T1000 (cell line): ENCODE data around the gene TLL2.

Source experiments
- DNase-seq: peaks from one replicate; lab custom pipeline; 2025; ENCODE audit warnings: mixed read lengths; lab: John Stamatoyannopoulos, UW

Gene TLL2

DNA sequence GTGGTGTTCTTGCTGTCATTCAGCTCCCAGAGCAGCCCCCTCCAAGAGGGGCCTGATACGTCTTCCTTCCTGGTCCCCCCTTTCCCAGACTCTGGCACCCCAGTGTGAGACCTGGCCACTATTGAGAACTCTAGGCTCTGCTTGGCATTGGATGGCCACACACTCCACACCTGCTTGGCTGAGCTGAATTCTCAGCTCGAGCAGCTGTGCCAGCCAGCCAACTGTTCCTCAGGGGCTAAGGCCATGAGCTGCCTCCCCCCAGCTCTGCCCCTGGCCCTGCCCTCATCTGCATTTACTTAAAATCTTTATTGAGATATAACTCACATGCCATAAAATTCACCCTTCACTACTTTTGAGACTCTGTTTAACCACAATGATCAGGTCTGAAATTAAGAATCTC is 6.7 kb downstream of the TLL2 start:
- no peak for DNase-seq

DNA sequence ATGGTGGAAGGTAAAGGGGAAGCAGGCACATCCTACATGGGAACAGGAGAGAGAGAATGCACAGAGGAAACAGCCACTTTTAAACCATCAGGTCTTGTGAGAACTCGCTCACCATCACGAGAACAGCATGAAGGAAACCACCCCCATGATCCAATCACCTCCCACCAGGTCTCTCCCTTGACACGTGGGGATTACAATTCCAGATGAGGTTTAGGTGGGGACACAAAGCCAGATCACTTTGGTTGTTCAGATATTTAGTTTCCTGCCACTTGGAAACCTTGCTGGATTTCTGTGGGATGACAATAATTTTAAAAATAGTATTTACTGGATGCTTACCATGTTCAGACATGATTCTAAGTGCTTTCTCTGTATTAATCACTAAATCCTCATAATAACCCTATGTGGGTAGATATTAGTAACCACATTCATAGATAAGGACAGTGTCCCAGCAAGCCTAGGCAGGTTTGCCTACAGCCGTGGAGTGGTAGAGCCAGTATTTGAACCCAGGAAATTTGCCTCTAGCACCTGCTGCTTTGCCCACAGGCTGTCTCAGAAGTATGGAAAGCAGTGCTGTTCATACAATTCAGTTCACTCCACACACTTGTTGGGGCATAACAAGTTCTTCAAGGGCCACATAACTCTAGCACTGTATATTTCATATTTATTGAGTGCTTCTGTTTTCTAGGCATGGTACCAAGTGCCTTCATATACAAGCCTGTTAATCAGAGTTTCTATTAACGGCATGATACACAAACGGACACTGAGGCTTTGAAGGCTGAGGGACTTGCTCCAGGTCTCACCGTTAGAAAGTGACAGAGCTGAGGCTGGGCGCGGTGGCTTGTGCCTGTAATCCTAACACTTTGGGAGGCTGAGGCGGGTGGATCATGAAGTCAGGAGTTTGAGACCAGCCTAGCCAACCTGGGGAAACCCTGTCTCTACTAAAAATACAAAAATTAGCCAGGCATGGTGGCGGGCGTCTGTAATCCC is 8.3 kb downstream of the TLL2 start:
- no peak for DNase-seq

DNA sequence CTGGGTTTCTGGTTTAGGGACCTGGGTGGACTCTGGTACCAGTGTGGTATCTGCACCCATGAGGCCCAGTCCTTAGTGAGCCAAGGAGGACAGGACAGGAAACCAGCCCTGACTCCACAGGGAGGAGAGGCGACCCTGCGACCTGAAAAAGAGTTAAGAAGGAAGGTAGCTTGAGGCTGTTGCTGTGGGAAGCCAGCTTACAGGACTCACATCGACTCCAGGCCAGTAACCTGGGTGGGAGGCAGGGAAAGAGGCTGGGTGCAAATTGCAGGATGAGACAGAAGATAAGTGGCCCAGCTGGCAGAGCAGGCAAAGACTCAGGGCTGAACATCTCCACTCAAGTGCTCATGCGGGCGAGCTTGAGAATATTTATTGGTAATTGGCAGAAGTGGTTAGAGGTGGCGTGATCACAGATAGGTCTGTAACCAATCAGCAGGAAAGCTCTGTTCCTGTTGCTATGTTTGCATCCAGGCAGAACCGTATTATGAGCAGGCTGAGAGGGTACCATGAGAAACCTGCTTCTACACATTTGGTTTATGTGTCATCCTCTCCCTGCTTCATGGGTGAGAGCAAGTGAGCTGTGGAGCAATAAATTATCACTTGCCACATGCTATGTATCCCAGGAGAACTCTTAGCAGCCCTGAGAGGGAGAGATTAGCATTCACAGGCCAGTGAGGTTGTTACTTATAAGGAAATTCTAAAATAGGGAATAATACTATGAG is 11.0 kb downstream of the TLL2 start:
- DNase-seq = no peak

DNA sequence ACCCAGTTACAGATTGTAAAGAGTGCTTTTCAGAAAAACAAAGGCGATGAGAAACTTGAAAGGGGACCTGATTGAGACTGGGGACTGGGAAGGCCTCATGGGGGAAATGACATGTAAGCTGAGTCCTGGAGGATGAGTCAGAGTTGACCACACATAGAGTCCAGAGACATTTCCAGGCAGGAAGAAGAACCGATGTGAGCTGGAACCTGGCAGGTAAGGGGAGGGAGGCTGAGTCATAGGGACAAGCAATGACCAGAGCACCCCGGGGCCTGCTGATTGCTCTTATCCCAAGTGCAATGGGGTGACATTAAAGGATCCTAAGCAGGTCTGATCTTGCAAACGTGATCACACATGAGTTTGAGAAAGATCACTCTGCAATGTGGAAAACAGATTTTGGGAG is 11.7 kb downstream of the TLL2 start:
- DNase-seq = no peak

DNA sequence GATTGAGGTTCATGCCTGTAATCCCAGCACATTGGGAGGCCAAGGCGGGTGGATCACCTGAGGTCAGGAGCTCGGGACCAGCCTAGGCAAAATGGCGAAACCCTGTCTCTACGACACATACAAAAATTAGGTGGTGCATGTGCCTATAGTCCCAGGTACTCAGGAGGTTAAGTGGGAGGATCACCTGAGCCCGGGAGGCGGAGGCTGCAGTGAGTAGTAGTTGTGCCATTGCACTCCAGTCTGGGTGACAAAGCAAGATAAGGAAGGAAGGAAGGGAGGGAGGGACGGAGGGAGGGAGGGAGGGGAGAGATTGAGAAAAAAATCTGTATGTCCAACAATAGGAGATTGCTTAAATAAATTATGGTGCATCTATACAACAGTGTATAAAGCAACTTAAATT is 13.2 kb downstream of the TLL2 start:
- no peak for DNase-seq

DNA sequence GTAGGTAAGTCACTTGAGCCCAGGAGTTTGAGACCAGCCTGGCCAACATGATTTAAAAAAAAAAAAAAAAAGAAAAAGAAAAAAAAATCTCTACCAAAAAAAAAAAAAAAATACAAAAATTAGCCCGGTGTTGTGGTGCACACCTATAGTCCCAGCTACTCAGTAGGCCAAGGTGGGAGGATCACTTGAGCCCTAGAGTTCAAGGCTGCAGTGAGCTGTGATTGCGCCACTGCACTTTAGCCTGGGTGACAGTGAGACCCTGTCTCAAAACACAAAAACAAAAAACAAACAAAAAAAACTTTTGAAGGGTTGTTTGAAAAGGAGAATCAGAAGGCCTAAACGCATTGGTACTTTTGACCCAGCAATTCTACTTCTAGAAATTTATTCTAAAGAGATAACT is 13.7 kb downstream of the TLL2 start:
- no peak for DNase-seq

DNA sequence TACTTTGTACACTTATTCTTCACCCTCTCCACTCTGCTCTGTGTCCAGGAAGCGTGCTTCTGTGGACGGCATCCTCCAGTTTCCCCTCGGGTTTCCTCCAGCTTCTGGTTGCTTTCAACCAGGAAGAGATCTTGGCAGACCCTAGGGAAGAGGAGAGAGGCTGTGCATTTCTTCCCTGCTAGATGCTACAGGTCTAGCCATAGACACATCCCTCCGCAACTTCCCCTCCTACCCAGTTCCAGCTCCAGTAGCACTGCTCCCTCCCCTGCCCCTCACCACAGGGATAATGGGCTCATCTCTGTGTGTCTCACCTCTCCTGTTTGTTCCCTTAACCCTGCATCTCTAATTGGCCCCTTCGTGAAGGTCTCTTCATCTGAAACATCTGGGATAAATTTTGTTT is 16.3 kb downstream of the TLL2 start:
- no peak for DNase-seq

DNA sequence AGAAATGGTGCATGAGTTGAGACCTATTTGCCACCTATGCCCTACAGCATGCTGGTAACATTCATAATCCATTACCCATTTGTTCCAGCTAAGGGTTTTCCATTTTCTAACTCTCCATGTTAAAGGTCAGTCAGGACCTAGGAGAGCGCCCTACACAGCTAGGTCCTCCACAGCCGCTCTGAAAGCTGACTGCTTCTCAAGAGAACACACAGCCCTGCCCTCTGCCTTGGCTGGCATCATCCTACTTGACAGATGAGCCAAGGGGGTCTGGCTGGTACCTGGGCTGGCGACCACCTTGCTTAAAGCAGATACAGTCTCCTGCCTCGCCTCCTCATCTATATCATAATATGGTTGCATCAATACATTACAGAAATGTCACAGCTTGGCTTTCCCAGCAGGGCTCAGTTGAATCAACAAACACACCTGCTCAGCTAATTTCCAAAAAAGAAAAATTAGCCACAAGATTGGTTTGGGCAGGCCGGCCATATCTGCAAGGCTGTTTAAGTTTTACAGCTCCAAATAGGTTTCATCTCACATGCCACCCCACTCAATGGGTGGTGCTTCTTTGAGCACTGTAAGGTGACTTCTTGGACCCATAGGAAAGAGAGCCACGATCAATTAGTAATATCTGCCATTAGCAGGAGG is 17.3 kb downstream of the TLL2 start:
- no peak for DNase-seq

DNA sequence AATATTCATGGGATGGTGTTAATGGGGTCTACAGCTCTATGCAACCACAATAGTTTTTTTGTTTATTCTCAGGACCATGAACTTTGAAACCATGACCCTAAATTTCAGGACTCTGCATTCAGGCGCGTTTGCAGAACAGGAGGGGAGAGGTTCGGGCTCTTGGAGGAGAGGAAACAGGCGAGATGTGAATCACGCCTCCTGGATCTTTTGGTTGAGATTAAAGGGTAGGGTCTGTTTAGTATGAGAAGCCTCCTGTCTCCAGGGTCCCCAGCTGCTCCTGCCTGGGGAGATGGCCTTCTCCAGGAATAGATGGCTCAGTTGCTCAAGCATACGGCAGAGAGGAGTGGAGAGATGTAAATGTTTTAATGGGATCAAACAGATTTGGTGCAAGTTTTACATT is 18.2 kb downstream of the TLL2 start:
- DNase-seq = no peak

DNA sequence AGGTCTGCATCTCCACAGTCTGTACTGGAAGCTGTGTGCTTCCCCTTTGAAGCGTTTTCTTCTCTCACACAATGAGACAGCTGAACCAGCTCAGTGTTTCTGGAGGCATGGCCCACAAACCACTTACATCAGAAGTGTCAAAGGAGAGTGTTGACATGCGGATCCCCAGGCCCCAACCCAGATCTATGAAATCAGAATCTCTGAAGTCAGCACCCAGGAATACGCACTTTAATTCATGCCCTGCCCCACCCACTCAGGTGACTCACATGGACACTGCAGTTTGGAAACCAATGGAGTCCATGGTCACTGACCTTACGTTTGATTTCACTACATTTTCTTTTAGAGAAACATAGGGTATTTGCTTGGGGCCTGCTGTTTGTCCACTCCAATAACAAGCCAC is 19.0 kb downstream of the TLL2 start:
- DNase-seq = no peak

DNA sequence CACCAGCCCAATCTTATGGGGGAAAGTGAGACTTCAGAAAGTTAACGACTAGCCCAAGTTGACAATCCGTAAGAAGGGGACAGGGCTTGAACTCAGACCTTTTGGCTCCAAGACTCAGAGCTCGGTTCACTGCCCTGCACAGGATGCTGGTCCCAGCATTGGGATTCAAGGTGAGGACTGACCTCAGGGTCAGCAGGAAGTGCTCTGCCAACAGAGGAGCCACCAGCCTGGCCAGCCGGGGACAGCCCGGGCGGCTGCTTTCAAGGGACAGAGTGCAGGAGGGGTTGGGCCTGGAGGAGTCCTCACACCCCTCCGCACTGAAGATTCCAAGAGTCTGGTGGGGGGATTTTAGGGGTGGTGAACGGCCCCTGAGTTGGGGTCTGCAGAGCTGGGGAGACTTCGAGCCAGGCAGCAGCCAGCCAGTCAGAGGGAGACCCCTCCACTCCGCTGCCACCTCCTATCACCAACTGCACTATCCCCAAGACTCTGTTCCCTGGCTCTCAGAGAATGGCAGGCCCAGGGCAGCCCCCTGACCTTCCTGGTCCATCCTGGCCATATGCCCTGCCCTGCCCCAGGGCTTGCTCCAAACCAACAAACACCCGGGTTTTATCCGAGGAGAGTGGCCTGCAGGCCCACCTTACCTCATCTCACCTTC is 19.7 kb downstream of the TLL2 start:
- no peak for DNase-seq

DNA sequence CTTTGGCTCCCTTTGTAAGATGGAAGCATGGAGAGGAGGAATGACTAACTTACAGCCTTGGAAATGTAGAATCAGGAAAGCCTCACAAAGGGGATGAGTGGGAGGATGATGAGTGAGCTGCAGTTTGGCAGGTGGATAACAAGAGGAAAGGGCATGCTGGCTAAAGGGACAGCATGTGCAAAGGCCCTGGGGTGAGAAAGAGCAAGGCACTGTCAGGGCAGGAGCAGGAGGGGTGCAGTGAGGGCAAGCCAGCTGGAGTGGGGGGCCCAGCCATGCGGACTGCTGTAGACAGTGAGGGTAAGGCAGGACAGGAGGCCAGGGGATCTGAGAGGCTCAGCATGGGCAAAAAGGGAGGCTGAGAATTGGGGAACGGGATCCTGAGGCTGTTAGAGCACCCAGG is 20.5 kb downstream of the TLL2 start:
- DNase-seq = no peak

DNA sequence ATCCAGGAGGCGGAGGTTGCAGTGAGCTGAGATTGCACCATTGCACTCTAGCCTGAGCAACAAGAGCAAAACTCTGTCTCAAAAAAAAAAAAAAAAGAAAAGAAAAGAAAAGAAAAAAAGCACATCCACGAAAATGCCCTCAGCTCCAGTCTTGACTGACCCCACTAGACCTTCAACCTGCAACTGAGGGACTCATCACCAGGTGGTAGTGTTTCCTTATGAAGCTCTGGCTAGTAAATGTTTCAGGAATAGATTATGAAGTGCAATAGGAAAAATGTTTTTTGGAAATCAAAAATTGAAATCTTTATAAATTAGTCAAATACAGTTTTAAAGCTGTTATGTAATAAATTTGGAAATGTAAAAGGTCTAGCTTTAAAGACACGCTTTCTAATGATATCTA is 22.4 kb downstream of the TLL2 start:
- DNase-seq = no peak

DNA sequence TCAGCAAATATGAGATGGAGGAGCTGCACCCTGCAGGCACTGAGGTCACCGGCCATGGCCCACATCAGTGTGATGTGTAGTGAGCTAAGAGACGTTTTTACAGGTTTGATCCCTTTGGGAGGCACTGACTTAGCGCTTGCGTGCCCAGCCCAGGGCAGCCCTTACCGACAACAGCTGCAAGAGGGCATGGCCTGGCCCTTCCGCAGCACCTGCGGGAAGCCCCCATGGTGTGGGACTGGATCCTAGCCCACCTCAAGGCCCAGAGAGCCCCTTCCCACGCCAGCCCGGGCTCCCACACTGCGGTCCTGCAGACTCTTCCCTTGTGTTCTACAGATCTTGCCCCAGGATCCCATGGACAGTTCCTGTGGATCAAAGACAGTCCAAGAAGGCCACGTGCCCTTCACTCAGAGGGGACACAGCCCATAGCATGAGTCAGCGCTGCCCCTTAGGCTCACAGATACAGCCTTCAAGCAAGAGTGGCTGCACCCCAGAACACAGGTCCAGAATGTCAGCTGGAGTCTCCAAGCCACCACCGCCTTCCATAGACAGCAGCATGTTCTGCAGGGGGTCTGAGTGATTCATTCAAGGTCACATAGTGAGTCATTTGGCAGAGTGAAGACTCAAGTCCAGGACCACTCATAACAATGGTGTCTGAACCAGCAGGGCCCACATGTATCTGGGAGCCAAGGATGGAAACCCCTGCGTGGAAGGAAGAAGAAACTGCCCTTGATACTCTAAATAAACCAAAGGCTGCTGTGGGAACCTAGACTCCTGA is 25.4 kb downstream of the TLL2 start:
- no peak for DNase-seq

DNA sequence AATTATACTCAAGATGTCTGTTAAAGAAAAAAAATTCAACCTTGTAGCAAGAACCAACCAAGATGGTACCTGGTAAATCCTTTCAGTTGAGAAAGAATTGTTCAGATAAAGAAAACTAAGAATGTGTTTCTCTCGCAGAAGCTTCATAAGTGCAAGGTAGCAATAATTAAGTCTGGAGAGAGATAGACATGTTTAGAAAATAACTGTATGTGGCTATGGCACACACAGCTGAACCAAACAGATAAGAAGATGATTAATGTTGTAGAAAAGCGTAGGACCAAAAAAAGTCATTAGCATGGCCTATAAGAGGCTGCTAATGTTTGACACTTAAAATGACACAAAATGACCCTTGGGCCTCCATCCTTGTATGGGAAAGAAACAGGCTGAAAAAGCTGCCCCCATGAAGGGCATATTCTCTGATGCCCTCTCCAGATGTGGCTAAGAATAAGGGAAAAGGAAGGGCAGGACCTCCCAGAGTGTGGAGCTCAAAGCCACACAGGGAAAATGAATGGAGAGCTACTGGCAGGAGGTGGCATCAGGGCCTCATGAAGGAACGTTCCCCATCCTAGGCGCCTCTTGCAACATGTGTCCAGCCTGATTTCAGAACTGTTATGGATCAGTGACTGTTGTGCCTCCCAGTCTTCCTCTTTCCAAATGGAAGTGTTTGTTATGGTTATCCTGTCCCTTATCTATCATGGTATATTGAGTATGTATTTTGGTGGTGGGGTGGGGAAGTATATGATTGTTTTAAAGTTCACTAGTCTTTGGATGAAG is 30.7 kb downstream of the TLL2 start:
- DNase-seq = no peak

DNA sequence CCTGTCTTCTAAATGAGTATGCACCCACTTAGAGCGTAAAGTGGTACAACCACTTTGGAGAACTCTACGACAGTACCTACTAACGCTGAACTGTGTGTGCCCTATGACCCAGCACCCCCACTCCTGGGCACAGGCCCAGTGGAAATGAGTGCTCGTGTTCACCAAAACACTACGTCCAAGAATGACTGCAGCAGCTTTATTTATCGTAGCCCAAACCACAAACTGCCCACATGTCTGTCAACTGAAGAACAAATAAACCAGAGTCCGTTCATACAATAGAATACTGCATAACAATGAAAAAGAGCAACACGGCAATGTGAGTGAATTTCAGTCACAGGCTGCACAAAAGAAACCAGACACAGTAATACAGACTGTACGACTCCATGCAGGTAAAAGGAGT is 35.4 kb downstream of the TLL2 start:
- no peak for DNase-seq

DNA sequence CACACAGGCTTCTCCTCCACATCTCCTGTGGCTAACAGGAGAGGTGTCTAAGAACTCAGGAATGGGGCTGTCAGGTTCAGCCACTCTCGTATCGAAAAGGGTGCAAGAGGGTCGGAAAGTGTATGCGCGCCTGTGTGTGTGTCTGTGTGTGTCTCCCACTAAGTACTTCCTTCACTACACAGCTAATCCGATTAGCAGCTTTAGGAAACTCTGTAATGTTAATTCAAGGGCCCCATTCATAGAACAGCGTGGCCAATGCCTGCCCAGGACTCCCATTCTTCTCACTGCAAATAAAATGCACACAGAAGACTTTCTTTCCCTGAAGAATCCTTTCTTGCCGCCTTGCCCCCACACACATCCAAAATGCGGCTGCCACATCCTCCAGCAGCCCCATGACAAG is 39.9 kb downstream of the TLL2 start:
- no peak for DNase-seq

DNA sequence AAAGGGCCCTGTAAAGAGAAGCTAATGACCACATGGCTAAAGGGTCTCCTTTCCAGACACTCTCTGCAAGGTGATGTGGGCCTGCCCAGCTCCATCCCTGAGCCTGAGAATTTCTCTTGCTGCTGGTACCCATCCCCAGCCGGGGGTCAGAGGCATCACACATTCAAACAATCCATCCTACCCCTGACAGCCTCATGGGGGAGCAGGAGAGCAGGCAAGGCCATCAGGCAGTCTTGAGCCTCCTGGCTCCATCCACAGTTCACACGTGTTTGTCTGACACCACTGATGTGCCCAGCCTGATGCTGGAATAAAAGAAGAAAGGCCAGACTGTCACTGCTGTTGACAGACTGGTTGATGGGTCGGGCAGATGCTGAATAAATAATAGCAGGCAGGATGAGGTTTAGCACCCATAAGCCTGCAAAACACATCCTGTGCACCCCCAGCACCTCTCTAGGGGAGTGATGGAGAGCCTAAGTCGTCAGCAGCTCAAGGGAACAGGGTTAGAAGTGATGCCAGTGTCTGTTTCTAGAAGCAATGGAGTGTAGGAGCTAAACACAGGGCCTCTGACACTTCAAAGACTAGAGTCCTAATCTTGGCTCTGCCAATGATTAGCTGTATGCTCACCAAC is 43.5 kb downstream of the TLL2 start:
- no peak for DNase-seq

DNA sequence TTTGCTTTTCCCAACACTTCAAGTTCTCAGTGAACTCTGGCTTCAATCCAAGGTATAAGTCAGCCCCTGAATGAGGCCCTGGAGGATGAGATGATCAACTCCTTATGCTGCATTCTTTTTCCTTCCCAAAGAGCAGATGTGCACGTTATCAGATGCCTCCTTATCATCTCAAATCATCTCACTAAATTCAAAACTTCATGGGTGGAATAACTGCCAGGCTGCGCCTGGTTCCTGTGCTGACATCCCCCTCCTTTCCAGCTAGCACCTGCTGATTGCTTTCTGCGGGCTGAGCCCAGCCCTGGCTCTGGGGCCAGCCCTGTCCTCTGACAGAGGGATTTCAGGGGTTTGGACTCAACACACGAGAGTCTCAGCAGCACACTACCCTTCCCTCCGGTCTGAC is 44.9 kb downstream of the TLL2 start:
- DNase-seq = no peak

DNA sequence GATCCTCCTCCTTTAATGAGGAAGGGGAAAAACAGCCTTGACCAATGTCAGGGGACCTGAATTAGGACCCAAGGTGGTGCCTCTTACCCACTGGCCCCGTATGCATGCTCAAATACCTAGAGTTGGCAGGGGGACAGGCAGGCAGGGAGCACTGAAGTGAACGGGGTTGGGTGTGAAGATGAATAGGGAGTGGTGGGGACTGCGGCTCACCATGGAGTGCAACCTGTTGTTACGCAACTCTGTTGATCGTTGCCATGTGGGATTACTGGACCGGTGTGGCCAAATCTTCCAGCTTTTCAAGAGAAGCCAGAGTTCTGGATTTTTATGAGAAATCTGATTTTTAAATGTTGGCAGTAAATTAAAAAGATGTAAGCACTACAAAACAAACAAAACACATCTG is 48.1 kb downstream of the TLL2 start:
- DNase-seq = no peak
